Adipocyte (in vitro differentiated cells): ENCODE data around the gene UBE4A.
A peak's percentile ranks its signal among the peaks of the same experiment; 100 is the strongest.
"Not testable (repeated sequence)": the region's sequence is repeated elsewhere in the genome, so short reads cannot be mapped to it uniquely, and the experiment has no call there.

Source experiments
- DNase-seq: peaks from one replicate; pipeline ENCODE4 v3.0.0-alpha.2; 2015; ENCODE audit warnings: low read depth
- H3K27me3 ChIP-seq: replicated peaks from 2 replicates; pipeline ENCODE4 v1.7.0; 2013; ENCODE audit warnings: mild to moderate bottlenecking, low read length, moderate library complexity; ENCODE audit not compliant: control insufficient read depth, insufficient read depth
- H3K36me3 ChIP-seq: 2 replicates; pipeline ENCODE4 v1.7.0; 2013; ENCODE audit warnings: low read length, mild to moderate bottlenecking, moderate library complexity; ENCODE audit not compliant: control insufficient read depth, insufficient read depth, severe bottlenecking
- H3K4me1 ChIP-seq: 2 replicates; pipeline ENCODE4 v1.7.0; 2013; ENCODE audit warnings: mild to moderate bottlenecking, low read length, moderate library complexity; ENCODE audit not compliant: control insufficient read depth, insufficient read depth
- H3K4me3 ChIP-seq: 2 replicates; pipeline ENCODE4 v1.7.0; 2013; ENCODE audit warnings: mild to moderate bottlenecking, low read length, moderate library complexity
- H3K9ac ChIP-seq: 2 replicates; pipeline ENCODE4 v1.7.0; 2013; ENCODE audit warnings: mild to moderate bottlenecking, low read length, moderate library complexity
- H3K9me3 ChIP-seq: 2 replicates; pipeline ENCODE4 v1.7.0; 2013; ENCODE audit warnings: mild to moderate bottlenecking, low read length, moderate library complexity; ENCODE audit not compliant: control insufficient read depth

Gene UBE4A

DNA sequence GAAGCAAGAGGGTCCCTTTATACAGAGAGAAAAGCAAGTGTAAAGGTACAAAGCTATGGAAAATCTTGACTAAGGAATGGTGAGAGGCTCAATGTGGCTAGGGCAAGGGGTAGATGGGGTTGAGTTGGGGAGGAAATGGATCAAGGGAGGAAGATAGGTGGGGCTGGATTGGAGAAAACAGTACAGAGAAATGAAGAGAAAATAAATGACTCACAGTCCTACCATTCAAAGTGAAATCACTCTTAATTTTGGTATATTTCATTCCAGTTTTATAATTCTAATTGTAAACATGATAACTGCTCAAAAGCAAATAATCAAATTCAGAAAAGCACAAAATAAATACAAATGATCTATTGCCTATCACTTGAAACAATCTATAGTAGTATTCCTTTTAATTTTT lies 16.6 kb downstream of the UBE4A start:
- Histone ChIP-seq H3K9me3 (no peaks in the 10 kb centered on the region), H3K36me3 (peaks cover 76% of the 10 kb centered on the region), H3K4me1 (peaks cover 14% of the 10 kb centered on the region), H3K4me3 (no peak overlapping the region), H3K9ac (no peak overlapping the region), H3K27me3 (no peaks in the 10 kb centered on the region)
- no peak for DNase-seq

DNA sequence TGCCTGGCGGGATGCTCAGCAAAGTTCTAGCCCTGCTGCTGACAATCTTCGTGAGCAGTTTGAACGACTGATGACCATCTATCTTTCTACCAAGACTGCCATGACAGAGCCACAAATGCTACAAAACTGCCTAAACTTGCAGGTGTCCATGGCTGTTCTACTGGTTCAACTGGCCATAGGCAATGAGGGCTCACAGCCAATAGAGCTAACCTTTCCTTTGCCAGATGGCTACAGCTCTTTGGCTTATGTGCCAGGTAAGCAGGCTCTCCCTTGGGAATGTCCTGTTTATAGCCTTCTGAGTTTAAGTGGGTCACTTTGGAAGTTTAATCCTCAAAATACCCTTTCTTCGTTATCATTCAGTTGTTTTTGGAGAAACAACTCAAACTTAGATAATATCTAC lies 20.1 kb downstream of the UBE4A start:
- no peak for DNase-seq
- Histone ChIP-seq H3K9me3 (no peaks in the 10 kb centered on the region), H3K36me3 (peaks cover 79% of the 10 kb centered on the region), H3K9ac (no peak overlapping the region), H3K4me3 (no peak overlapping the region), H3K4me1 (peaks cover 7% of the 10 kb centered on the region), H3K27me3 (no peaks in the 10 kb centered on the region)

DNA sequence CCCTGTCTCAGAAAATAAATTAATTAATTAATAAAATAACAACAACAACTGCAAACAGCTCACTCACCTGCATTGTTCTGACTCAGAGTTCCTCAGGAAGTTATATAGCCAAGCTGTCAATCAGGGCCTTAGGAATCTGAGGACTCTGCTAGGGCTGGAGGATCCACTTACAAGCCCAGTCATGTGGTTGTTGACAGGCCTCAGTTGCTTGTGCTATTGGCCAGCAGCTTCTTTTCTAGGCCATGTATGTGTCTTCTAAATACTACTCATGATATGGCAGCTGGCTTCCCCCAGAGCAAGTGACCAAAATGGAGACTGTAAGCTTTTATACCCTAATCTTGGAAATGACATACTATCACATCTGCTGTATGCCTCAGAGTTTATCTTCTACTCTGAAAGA lies 21.2 kb downstream of the UBE4A start:
- Histone ChIP-seq H3K9me3 (no peaks in the 10 kb centered on the region), H3K4me1 (no peaks in the 10 kb centered on the region), H3K36me3 (peaks cover 89% of the 10 kb centered on the region), H3K4me3 (no peak overlapping the region), H3K9ac (no peak overlapping the region), H3K27me3 (no peaks in the 10 kb centered on the region)
- DNase-seq = no peak

DNA sequence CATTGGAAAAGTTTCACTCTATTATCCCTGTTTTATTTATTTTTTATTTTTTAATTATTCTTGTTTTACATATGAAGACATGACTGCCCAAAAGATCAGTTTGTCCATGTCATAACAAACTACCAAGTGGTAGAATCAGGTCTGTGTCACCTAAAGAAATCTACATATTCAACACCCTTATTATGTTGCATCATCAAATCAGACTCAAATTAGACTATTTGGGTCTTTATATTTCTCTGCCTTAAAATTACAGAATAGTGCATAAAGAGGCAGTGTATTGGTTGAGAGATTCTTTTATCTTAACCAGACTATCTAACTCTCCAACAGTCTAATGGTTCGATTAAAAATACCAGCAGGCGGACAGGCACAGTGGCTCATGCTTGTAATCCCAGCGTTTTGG lies 23.6 kb downstream of the UBE4A start:
- H3K4me3 ChIP-seq = no peak overlapping the region
- DNase-seq = no peak
- peaks cover 100% of the 10 kb centered on the region for H3K36me3 ChIP-seq
- H3K9ac ChIP-seq = no peak overlapping the region
- H3K4me1 ChIP-seq = no peaks in the 10 kb centered on the region
- H3K27me3 ChIP-seq = no peaks in the 10 kb centered on the region
- H3K9me3 ChIP-seq = no peaks in the 10 kb centered on the region

DNA sequence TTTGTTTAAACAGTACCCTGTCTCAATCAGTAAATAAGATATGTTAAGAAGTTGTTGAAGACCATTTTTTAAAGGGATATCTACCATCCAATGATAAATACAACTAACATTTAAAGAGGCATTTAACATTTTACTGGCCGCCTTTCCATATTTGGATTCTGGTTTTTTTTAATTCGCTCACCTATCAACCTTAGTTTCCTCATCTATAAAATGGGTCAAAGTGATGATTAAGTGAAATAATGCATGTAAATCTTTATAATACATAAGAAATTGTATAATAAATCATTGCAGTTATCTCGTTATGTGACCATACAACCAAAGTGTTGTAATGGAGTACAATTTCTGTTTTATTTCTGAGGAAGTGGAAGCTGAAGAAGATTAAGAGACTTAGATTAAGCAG lies 24.3 kb downstream of the UBE4A start:
- no peaks in the 10 kb centered on the region for H3K4me1 ChIP-seq
- DNase-seq = no peak
- H3K9ac ChIP-seq = no peak overlapping the region
- no peaks in the 10 kb centered on the region for H3K27me3 ChIP-seq
- peaks cover 97% of the 10 kb centered on the region for H3K36me3 ChIP-seq
- H3K9me3 ChIP-seq = no peaks in the 10 kb centered on the region
- no peak overlapping the region for H3K4me3 ChIP-seq

DNA sequence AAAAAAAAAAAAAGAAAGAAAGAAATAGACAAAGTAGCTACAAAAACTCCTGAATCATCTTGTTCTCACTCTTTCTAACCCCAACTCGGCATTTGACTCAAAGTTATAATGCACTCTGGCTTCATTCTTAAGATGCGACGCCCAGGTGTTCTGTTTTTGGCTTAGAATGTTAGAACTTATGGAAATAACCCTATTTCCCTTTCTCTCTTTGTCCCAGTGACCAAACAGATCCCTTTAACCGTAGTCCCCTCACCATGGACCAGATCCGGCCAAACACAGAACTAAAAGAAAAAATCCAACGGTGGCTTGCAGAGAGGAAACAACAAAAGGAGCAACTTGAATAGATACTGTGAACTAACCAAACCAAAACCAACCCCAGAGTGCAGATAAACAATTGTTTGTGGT lies 36.7 kb downstream of the UBE4A start:
- no peak overlapping the region for H3K4me3 ChIP-seq
- DNase-seq = no peak
- H3K36me3 ChIP-seq = peaks cover 65% of the 10 kb centered on the region
- no peaks in the 10 kb centered on the region for H3K9me3 ChIP-seq
- no peaks in the 10 kb centered on the region for H3K27me3 ChIP-seq
- no peak overlapping the region for H3K9ac ChIP-seq
- no peaks in the 10 kb centered on the region for H3K4me1 ChIP-seq

DNA sequence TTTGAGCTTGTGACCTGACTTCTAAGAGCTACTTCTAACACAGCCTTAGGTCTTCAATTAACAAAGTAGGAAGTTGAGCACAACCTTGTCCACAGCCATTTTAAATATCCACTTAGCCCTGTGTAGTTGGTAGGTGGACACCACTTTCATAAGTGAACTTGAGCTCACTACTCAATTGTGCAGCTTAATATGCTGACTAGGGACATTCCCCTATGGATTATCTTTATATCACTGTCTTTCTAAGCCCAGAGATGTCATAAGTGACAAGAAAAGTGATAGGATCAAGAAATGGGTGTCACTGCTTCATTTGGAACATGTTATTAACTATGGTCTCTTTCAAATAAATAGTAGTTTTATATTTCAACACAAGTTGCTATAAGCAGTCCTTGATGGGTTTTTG lies 38.0 kb downstream of the UBE4A start:
- Histone ChIP-seq H3K27me3 (no peaks in the 10 kb centered on the region), H3K9ac (peak overlapping the region; percentile 11), H3K4me1 (peaks cover 1% of the 10 kb centered on the region), H3K36me3 (peaks cover 55% of the 10 kb centered on the region), H3K9me3 (no peaks in the 10 kb centered on the region), H3K4me3 (no peak overlapping the region)
- DNase-seq = no peak

DNA sequence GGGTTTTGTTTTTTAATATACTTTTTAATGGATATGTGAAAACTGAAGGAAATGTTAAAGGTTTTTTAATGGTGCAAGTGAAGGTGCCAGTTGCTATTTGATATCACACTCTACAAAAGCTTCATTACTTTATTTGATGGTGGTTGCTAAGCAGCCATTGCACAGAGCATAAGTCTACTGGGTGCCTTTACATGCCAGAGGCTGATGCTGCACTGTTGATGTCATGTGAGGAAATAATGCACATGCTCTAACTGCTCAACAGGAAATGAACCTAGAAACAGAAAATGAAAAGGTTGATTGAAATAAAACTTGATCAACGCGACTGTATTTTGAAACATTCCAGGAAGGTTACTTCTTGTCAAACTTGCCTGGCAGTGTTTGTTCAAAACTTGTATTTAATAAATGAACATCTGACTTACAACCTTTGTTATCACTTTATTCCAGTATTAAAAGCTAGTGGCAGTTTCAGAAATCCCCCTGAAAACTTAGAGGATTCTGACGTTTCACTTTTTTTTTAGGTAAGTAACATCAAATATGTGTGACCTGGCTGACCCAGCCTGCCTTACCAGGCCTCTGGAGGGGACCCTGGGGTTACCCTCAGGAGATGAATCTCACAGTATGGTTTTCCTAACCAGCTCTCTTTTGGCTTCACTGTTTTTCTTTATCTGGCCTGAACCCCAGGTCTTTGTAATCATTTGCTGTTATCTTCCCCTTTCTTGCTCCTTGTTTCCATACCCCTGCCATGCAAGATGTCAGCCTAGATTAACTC lies 39.6 kb downstream of the UBE4A start:
- no peak for DNase-seq

DNA sequence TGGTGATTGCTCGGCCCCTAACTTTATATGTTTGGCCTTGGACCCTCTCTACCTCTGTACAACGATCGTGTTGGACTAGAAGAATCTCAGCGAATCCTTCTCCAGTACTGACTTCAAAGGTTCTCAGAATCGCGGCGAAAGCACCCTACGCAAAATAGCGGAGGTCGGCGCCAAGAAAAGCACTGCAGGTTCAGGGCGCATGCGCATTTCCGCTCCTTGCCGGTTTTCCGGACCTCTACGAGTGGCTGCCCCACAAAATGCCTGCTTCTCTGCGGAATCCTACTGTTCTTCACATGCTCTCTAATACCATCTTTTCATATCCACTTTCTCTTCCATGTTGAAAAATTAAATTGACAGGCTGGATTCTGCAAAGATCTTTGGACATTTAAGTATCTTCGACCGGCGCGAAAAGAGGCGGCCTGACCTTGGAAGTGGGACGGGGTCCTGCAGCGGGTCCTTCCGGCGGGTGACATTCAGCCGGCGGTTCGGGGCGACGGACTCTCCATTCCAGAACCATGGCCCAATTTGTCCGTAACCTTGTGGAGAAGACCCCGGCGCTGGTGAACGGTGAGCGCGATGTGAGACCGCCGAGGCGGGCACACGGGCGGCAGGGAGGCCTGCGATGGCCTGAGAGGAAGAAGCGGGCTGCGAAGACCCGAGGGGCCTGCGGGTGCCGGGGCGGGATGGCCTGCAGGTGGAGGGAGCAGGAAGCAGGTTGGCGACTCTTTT lies 41.9 kb downstream of the UBE4A start, which contains the start of gene ATP5MG:
ATP5MG (plus strand) TSS at position 456 of the 729 bp plus-strand sequence; CDS start at position 516, 60 bp downstream.
- Histone ChIP-seq H3K36me3 (peaks cover 33% of the 10 kb centered on the region), H3K9me3 (no peaks in the 10 kb centered on the region), H3K4me1 (peaks cover 32% of the 10 kb centered on the region), H3K9ac (peak within 1 kb of the TSS; percentile 98), H3K27me3 (no peaks in the 10 kb centered on the region), H3K4me3 (peak within 1 kb of the TSS; percentile 100)
- peak; percentile 97 for DNase-seq

More for the DNA sequence above, 39.6 kb downstream of the UBE4A start:
- Histone ChIP-seq H3K4me1 (peaks cover 15% of the 10 kb centered on the region), H3K27me3 (no peaks in the 10 kb centered on the region), H3K36me3 (peaks cover 41% of the 10 kb centered on the region), H3K9me3 (no peaks in the 10 kb centered on the region), H3K4me3 (no peak overlapping the region), H3K9ac (no peak overlapping the region)

DNA sequence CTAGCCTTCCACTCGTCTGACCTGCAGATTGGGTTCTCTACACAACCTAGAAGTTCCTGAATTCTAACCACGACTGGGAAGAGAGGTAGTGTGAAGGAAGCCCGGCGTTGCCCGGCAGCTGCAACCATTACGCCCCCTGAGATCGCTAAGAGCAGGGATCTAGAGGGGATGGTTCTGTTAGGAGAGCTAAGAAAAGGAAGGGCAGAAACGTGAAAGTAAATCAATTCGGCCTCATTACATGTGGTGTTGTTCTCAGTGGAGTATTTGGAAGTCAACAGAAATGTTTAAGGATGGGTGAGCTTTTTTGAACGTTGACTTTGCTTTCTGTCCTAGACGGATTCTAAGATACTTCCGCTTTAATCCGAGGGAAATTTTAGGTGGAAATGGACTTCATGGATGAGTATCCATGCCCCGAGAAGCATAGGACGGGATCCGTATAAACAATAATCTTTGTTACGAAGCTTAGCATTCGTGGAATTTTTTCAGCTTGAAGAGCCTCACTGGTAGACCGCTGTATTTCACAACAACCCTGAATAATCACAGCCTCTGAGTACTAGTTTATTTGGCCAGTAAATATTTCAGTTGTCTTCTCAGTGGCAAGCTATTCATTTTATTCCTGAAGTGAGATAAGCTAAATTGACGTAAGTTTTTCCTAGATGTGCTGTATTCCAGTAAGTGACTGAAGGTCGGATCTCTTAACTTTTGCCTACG lies 42.6 kb downstream of the UBE4A start:
- Histone ChIP-seq H3K4me1 (peaks cover 32% of the 10 kb centered on the region), H3K4me3 (peak overlapping the region; percentile 100), H3K9me3 (no peaks in the 10 kb centered on the region), H3K36me3 (peaks cover 32% of the 10 kb centered on the region), H3K9ac (peak overlapping the region; percentile 98), H3K27me3 (no peaks in the 10 kb centered on the region)
- peak; percentile 91 for DNase-seq

DNA sequence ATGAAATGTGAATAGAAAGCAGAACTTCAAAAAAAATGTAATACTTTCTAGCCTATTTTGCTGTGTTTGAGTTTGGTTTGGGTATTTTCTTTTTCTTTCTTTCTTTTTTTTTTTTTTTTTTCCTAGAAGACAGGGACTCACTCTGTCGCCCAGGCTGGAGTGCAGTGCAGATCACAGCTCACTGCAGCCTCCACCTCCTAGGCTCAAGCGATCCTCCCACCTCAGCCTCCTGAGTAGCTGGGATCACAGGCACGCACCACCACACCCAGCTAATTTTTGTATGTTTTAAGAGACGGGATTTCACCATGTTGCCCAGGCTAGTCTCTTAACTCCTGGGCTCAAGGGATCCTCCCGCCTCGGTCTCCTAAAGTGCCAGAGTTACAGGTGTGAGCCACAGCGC lies 43.2 kb downstream of the UBE4A start:
- H3K36me3 ChIP-seq = peaks cover 32% of the 10 kb centered on the region
- not testable (repeated sequence) for H3K27me3 ChIP-seq, DNase-seq, H3K9me3 ChIP-seq
- H3K4me3 ChIP-seq = peak overlapping the region; percentile 100
- H3K4me1 ChIP-seq = peaks cover 32% of the 10 kb centered on the region
- peak overlapping the region; percentile 98 for H3K9ac ChIP-seq
